ENCODE data around the gene SPHK1.

DNA sequence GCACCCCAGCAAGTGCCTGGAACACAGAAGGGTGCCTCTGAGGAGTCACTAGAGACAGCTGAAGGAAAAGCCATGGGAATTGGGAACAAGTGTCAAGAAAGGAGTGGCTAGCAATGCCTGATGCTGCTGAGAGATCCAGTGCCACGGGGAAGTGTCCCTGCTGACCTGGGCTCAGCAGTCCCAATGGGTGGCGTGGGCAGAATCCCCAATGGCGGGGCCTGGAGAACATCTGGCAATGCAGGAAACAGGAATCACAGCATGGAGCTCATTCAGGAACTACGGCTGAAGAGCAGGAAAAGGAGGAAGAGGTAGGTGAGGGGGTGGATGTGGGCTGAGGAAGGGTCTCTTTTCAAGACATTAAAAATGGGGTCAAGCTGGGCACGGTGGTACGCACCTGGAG is 38.5 kb downstream of the SPHK1 start:
- TF ChIP-seq, protein P1, sequence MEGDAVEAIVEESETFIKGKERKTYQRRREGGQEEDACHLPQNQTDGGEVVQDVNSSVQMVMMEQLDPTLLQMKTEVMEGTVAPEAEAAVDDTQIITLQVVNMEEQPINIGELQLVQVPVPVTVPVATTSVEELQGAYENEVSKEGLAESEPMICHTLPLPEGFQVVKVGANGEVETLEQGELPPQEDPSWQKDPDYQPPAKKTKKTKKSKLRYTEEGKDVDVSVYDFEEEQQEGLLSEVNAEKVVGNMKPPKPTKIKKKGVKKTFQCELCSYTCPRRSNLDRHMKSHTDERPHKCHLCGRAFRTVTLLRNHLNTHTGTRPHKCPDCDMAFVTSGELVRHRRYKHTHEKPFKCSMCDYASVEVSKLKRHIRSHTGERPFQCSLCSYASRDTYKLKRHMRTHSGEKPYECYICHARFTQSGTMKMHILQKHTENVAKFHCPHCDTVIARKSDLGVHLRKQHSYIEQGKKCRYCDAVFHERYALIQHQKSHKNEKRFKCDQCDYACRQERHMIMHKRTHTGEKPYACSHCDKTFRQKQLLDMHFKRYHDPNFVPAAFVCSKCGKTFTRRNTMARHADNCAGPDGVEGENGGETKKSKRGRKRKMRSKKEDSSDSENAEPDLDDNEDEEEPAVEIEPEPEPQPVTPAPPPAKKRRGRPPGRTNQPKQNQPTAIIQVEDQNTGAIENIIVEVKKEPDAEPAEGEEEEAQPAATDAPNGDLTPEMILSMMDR (IDR thresholded peaks at IDR 0.05), result no peak
- TF ChIP-seq POLR2A (IDR thresholded peaks at IDR 0.05), result no peak
